HL-60 (cell line): ENCODE measurements around the gene PC.

Experiments
- DNase-seq, 2 experiments: peaks; one replicate each; pipeline ENCODE4 v3.0.0-alpha.2; 2010 to 2020; ENCODE audit warnings: low read depth in 1 of 2, low spot score in 1 of 2
- H3K27ac ChIP-seq: fragments of 250-450 bp; sonication (Bioruptor Pico); replicated peaks from 2 replicates; pipeline ENCODE4 v1.5.1; 2020; ENCODE audit warnings: mild to moderate bottlenecking, moderate library complexity
- H3K27me3 ChIP-seq: fragments of 250-450 bp; sonication (Bioruptor Pico); 2 replicates; pipeline ENCODE4 v1.5.1; 2021; ENCODE audit warnings: mild to moderate bottlenecking, moderate library complexity; ENCODE audit not compliant: insufficient read depth, poor library complexity, severe bottlenecking
- H3K4me3 ChIP-seq: replicated peaks from 2 replicates; pipeline ENCODE4 v1.5.1; 2011; ENCODE audit warnings: mild to moderate bottlenecking, control low read depth, low read length; ENCODE audit not compliant: insufficient read depth
- CTCF ChIP-seq: IDR thresholded peaks from one replicate; pipeline ENCODE4 v1.5.1; 2011; ENCODE audit warnings: low read length, control low read depth, inconsistent platforms; ENCODE audit not compliant: insufficient read depth
- GABPA ChIP-seq: IDR thresholded peaks from 2 replicates; pipeline ENCODE4 v1.6.1; 2012; ENCODE audit warnings: low read depth
- POLR2AphosphoS5 ChIP-seq: IDR thresholded peaks from 2 replicates; pipeline ENCODE4 v1.6.1; 2012; ENCODE audit warnings: low read depth
- REST ChIP-seq: IDR thresholded peaks from 2 replicates; pipeline ENCODE4 v1.6.1; 2012; ENCODE audit warnings: low read depth; ENCODE audit not compliant: insufficient replicate concordance
- SPI1 ChIP-seq: IDR thresholded peaks from 2 replicates; pipeline ENCODE4 v1.6.1; 2012; ENCODE audit warnings: low read depth, mild to moderate bottlenecking, borderline replicate concordance

The PC gene

GRCh38 chr11:66929753-66930152 is 28.4 kb downstream of the PC start:
- TF ChIP-seq POLR2AphosphoS5 (no peak), GABPA (no peak), CTCF (no peak), SPI1 (no peak), REST (no peak)
- no peak overlapping the region for H3K27ac ChIP-seq
- no peak overlapping the region for H3K4me3 ChIP-seq
- DNase-seq, result no peak
- no peaks in the 10 kb centered on the region for H3K27me3 ChIP-seq

GRCh38 chr11:66924272-66924671 is 33.9 kb downstream of the PC start:
- H3K27me3 ChIP-seq, result no peaks in the 10 kb centered on the region
- no peak for TF ChIP-seq GABPA
- TF ChIP-seq REST, result no peak
- TF ChIP-seq CTCF, result no peak
- no peak for TF ChIP-seq SPI1
- TF ChIP-seq POLR2AphosphoS5, result no peak
- no peak for DNase-seq
- H3K4me3 ChIP-seq, result no peak overlapping the region
- no peak overlapping the region for H3K27ac ChIP-seq

GRCh38 chr11:66922551-66922950 is 35.6 kb downstream of the PC start:
- Histone ChIP-seq H3K4me3 (no peak overlapping the region), H3K27ac (no peak overlapping the region), H3K27me3 (no peaks in the 10 kb centered on the region)
- no peak for DNase-seq
- no peak for TF ChIP-seq SPI1
- TF ChIP-seq CTCF, result no peak
- TF ChIP-seq GABPA, result no peak
- TF ChIP-seq POLR2AphosphoS5, result no peak
- no peak for TF ChIP-seq REST
